ENCODE measurements around the gene ATP5F1B. TPM values are rescaled to one million over a fixed set of nuclear protein-coding genes. Genes with fewer than 3 reads are reported as not detected.

The ATP5F1B gene
- total and polyA plus RNA-seq, 2 of the 13 experiments (the other 11 are each of a cell fraction or from before 2014, with no cell fraction given) = 1,051 to 1,180 TPM

GRCh38 chr12:56645717-56646446 lies at the start of gene ATP5F1B (continued):
- peak; percentile 98 for TF ChIP-seq CEBPZ (IDR thresholded peaks at IDR 0.05; ENCODE audit: low read length)
- TF ChIP-seq MXD4 (CRISPR knock-in tag; IDR thresholded peaks at IDR 0.05) = peak; percentile 78; the same call in 1 of the 2 replicates
- TF ChIP-seq ERF (CRISPR knock-in tag; IDR thresholded peaks at IDR 0.05) = peak; percentile 79
- TF ChIP-seq ZNF572 (CRISPR knock-in tag; IDR thresholded peaks at IDR 0.05) = peak; percentile 91
- TF ChIP-seq, protein P1, sequence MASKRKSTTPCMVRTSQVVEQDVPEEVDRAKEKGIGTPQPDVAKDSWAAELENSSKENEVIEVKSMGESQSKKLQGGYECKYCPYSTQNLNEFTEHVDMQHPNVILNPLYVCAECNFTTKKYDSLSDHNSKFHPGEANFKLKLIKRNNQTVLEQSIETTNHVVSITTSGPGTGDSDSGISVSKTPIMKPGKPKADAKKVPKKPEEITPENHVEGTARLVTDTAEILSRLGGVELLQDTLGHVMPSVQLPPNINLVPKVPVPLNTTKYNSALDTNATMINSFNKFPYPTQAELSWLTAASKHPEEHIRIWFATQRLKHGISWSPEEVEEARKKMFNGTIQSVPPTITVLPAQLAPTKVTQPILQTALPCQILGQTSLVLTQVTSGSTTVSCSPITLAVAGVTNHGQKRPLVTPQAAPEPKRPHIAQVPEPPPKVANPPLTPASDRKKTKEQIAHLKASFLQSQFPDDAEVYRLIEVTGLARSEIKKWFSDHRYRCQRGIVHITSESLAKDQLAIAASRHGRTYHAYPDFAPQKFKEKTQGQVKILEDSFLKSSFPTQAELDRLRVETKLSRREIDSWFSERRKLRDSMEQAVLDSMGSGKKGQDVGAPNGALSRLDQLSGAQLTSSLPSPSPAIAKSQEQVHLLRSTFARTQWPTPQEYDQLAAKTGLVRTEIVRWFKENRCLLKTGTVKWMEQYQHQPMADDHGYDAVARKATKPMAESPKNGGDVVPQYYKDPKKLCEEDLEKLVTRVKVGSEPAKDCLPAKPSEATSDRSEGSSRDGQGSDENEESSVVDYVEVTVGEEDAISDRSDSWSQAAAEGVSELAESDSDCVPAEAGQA (IDR thresholded peaks at IDR 0.05; ENCODE audit: low read depth) = no peak; the same call in 1 of the 2 replicates
- TF ChIP-seq, protein P1 (CRISPR knock-in tag; IDR thresholded peaks at IDR 0.05; ENCODE audit: borderline replicate concordance) = no peak
- TF ChIP-seq MATR3 (CRISPR knock-in tag; IDR thresholded peaks at IDR 0.05) = no peak
- peak; percentile 77 for TF ChIP-seq GATAD1 (CRISPR knock-in tag; IDR thresholded peaks at IDR 0.05)
- TF ChIP-seq LCORL (IDR thresholded peaks at IDR 0.05) = no peak
- peak; percentile 33; the same call in 1 of the 2 replicates for TF ChIP-seq LCORL (CRISPR knock-in tag; IDR thresholded peaks at IDR 0.05)
- 0 out of 2 replicates have a peak, but pooled peaks have one; percentile 38 for TF ChIP-seq ZNF589 (CRISPR knock-in tag; conservative IDR thresholded peaks at IDR 0.05)
- TF ChIP-seq SNAPC4 (CRISPR knock-in tag; IDR thresholded peaks at IDR 0.05) = no peak
- no peak for TF ChIP-seq ZNF256 (CRISPR knock-in tag; conservative IDR thresholded peaks at IDR 0.05)
- TF ChIP-seq MTERF4 (CRISPR knock-in tag; IDR thresholded peaks at IDR 0.05) = no peak

Data from HepG2 (cell line).